Regular cardiac myocyte (primary cell): Measurements from ENCODE around the gene FBXL14. TPM values are rescaled to one million over a fixed set of nuclear protein-coding genes. Genes with fewer than 3 reads are reported as not detected.

ENCODE experiments used
- total RNA-seq: library from RNA; depleted of rRNA; stranded (reverse); fragments of >200 nt; gene quantifications from 2 replicates; pipeline ENCODE4 v1.2.3, GENCODE V29; 2014

Gene FBXL14
- total RNA-seq = 11.0 and 11.9 TPM in 2 replicates

DNA sequence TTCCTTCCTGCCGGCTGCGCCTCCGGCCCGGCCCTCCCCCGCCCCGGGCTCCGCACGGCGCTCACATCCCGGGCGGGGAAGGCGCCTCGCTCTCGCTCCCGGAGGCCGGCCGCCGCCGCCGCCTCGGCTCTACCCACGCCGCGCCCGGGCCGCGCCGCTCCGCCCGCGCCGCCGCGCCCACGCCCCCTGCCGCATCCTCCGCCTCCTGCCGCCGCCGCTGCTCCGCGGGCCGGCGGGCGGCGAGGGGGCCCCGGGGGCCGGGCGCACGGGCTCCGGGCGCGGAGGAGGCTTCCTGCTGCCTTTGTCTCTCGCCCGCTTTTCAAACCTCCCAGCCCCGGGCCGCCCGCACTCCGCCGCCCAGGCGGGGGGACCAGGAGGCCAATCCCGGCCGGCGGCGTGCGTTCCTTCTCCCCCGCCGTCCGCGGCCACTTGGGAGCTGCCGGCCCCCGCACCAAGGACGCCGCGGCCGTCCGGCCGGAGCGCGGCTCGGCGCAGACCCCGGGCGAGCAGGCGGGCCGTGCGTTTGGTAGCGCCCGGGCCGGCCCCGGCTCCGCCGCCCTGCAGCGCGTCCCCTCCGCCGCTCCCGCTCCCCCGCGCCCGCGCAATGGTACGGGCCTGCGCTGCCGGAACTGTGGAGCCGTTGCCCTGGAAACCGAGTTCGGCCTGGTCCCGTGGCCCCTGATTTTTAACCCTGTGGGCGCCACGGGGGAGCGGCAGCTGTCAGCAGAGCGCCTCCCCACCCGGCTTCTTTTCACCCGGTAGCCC is at the start of gene FBXL14:
TSS of gene FBXL14 (minus strand) at position 321 of the 765 bp plus-strand sequence. CDS start 515 bp downstream, outside the sequence.

DNA sequence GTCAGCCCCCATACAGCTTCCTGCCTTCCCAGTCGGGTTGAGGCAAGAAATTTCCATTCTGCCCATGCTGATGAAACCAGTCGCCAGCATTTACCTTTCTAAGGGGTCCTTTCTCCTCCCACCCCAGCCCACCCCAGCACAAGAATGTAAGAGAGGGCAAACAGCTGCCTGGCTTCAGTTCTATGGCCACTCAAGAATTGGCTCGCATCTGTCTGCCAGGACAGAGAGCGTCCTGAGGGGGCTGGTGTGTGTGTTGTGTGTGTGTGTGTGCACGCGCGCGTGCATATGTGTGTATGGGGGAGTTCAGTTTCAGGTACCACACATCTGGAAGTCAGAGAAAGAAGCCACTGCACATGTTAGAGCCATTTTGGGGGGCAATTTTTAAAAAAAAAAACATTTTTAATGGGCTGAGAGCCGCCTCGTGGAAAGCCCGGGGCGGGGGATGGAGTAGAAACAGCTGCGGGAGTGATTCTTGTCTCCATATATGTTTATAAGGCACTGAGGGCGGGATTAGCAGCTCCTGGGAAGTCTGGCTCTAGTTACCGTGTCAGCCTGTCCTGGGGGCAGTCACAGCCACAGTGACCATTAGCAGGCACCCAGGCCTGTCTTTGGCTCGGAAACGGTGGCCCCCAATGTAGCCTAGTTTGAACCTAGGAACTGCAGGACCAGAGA is 34.4 kb upstream of the FBXL14 start, which contains the start of gene WNT5B:
TSS of gene WNT5B (plus strand) at position 566 of the 672 bp plus-strand sequence. CDS start 2,124 bp downstream, outside the sequence.

Other genes starting within 250 kb of the FBXL14 start
- 47.6 and 48.3 TPM in 2 replicates for gene WNT5B, start 34.6 kb upstream of the FBXL14 start, total RNA-seq
- gene ADIPOR2, start 96.5 kb upstream of the FBXL14 start, total RNA-seq = 21.4 and 24.5 TPM in 2 replicates
- gene LRTM2, start 226.0 kb upstream of the FBXL14 start, total RNA-seq = not detected in 2 replicates